H1 (cell line): ENCODE data around the gene HS6ST2. TPM values are rescaled to one million over a fixed set of nuclear protein-coding genes. Genes with fewer than 3 reads are reported as not detected.

Experiments used
- BCL11A ChIP-seq, 2 experiments: IDR thresholded peaks; one replicate each; pipeline ENCODE4 v1.6.1; 2011; ENCODE audit warnings: low read depth in 2 of 2, low read length in 2 of 2, mild to moderate bottlenecking in 2 of 2
- BRCA1 ChIP-seq: IDR thresholded peaks from 2 replicates; pipeline ENCODE4 v1.6.1; 2012; ENCODE audit warnings: low read depth, low read length, improper control_type of control experiment
- CBX8 ChIP-seq: fragments of 300-800, 300-1000 bp; sonication (generic); IDR thresholded peaks from 2 replicates; pipeline ENCODE4 v1.7.1; 2016; ENCODE audit warnings: low read depth, low read length, borderline replicate concordance
- CHD2 ChIP-seq: IDR thresholded peaks from 2 replicates; pipeline ENCODE4 v1.6.1; 2012; ENCODE audit warnings: low read length, improper control_type of control experiment
- CHD7 ChIP-seq: fragments of 300-600 bp; sonication (generic); IDR thresholded peaks from 2 replicates; pipeline ENCODE4 v1.7.1; 2012; ENCODE audit warnings: low read length, moderate library complexity, mild to moderate bottlenecking, inconsistent platforms; ENCODE audit not compliant: insufficient replicate concordance
- GABPA ChIP-seq: IDR thresholded peaks from 2 replicates; pipeline ENCODE4 v1.6.1; 2011; ENCODE audit warnings: mild to moderate bottlenecking, low read length, moderate library complexity, borderline replicate concordance; ENCODE audit not compliant: insufficient read depth
- HDAC2 ChIP-seq, 2 experiments: fragments of 300-600 bp in 1 of 2; sonication (generic) in 1 of 2; IDR thresholded peaks; 2 replicates each; pipeline ENCODE4 v1.6.1; 2011 to 2012; ENCODE audit warnings: low read depth in 2 of 2, low read length in 2 of 2, mild to moderate bottlenecking in 2 of 2, moderate library complexity in 2 of 2, borderline replicate concordance in 1 of 2, inconsistent platforms in 1 of 2
- MAX ChIP-seq: IDR thresholded peaks from 2 replicates; pipeline ENCODE4 v1.6.1; 2012; ENCODE audit warnings: inconsistent platforms
- SIRT6 ChIP-seq: IDR thresholded peaks from one replicate; pipeline ENCODE4 v1.7.1; 2012; ENCODE audit warnings: low read length, inconsistent platforms
- SRF ChIP-seq: IDR thresholded peaks from 2 replicates; pipeline ENCODE4 v1.6.1; 2011; ENCODE audit warnings: mild to moderate bottlenecking, low read depth, low read length, moderate library complexity
- polyA plus RNA-seq, 7 experiments: library from polyadenylated mRNA; depleted of rRNA in 3 of 7; stranded (reverse) in 5 of 7; unstranded in 2 of 7; fragments of >200 nt in 5 of 7; fragments of 200-250 nt in 2 of 7; gene quantifications; 1 replicate in 5 of 7; 2 replicates in 1 of 7; 4 replicates in 1 of 7; pipeline versions ENCODE4 v1.2.1 to v1.2.3, GENCODE V29; 2011 to 2013; ENCODE audit warnings: missing spikeins in 2 of 7, mixed read lengths in 2 of 7
- total RNA-seq: library from RNA; stranded (reverse); fragmentation: NEBNext Ultra II Directional; extraction: Animal tissue kit (Norgen Biotek cat#: 25700); gene quantifications from 2 replicates; pipeline ENCODE4 v1.2.1, GENCODE V29; 2021

The HS6ST2 gene
- total and polyA plus RNA-seq, 2 of the 8 experiments (the other 6 are each of a cell fraction or from before 2014, with no cell fraction given): 3.9 TPM

- TF ChIP-seq CHD7: no peak
- TF ChIP-seq CHD2: no peak
- no peak for TF ChIP-seq GABPA
- no peak for TF ChIP-seq CBX8
- no peak for TF ChIP-seq SIRT6
- TF ChIP-seq HDAC2 (IDR thresholded peaks at IDR 0.05; ENCODE audit: borderline replicate concordance in 1 of 2, low read depth in 2 of 2, low read length in 2 of 2): no peak
- TF ChIP-seq SRF: no peak
- no peak for TF ChIP-seq BRCA1
- no peak for TF ChIP-seq MAX
- no peak for TF ChIP-seq BCL11A (IDR thresholded peaks at IDR 0.05; ENCODE audit: low read depth in 2 of 2, low read length in 2 of 2)
Measured at GRCh38 chrX:132810964-132811712, 147.3 kb downstream of the HS6ST2 start (continued).
